ENCODE measurements around the gene CAMTA1. TPM values are rescaled to one million over a fixed set of nuclear protein-coding genes. Genes with fewer than 3 reads are reported as not detected.

Gene CAMTA1
- total RNA-seq, 6 experiments from 2014 or later, result 78.1 to 96.6 (median 86.1) TPM

DNA sequence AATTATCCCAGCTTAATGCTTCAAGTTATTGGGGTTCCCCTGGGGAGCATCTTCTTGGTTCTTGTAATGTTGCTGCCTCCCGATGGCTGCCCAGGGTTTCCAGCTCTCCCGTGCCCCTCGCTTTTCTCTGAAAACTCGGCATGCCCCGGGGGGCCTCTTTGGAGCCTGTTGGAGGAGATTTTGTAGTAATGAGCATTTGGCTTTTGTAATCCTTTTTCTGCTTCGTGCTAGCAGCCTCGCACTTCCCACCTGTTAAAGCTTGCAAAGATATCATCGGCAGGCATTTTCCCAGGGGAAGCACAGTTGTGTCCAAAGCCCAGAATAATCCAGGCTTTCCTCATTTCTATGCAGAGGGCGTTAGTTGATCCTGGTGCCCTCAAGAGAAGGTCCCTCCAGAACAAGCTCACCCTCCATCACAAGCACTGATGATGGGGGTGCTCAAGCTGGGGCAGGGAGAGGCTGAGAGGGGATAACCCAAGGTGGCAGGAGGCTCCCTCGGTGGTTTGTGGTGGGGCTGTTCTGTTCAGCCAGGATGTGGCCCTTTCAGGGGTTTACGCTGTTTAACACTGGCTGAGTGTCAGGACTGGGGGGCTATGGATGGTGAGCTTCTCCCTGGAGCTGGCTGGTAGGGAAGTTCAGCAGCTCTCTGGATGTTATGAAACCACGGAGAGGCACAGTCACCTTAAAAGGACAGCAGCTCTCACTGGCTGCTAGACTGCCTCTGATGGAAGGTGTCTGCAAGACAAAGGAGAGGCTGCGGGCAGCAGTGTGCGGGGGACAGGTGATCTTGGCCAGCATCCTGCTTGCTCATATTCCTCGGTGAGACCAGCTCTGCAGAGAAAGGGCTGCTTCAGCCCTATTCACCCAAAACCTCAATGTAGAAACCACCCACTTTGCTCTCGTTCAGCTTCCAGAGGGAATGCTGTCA, 508.7 kb downstream of the CAMTA1 start:
- Mint-ChIP-seq H3K27me3 (ENCODE audit: insufficient read depth) (no peaks in the 10 kb centered on the region), H3K4me1 (ENCODE audit: low read depth) (peaks cover 53% of the 10 kb centered on the region), H3K36me3 (ENCODE audit: low read depth) (peaks cover 19% of the 10 kb centered on the region), H3K27ac (no peak overlapping the region), H3K9me3 (peaks cover 20% of the 10 kb centered on the region), H3K4me3 (no peak overlapping the region)
- DNase-seq, result no peak
- TF ChIP-seq, protein P1, sequence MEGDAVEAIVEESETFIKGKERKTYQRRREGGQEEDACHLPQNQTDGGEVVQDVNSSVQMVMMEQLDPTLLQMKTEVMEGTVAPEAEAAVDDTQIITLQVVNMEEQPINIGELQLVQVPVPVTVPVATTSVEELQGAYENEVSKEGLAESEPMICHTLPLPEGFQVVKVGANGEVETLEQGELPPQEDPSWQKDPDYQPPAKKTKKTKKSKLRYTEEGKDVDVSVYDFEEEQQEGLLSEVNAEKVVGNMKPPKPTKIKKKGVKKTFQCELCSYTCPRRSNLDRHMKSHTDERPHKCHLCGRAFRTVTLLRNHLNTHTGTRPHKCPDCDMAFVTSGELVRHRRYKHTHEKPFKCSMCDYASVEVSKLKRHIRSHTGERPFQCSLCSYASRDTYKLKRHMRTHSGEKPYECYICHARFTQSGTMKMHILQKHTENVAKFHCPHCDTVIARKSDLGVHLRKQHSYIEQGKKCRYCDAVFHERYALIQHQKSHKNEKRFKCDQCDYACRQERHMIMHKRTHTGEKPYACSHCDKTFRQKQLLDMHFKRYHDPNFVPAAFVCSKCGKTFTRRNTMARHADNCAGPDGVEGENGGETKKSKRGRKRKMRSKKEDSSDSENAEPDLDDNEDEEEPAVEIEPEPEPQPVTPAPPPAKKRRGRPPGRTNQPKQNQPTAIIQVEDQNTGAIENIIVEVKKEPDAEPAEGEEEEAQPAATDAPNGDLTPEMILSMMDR (IDR thresholded peaks at IDR 0.05), result no peak

DNA sequence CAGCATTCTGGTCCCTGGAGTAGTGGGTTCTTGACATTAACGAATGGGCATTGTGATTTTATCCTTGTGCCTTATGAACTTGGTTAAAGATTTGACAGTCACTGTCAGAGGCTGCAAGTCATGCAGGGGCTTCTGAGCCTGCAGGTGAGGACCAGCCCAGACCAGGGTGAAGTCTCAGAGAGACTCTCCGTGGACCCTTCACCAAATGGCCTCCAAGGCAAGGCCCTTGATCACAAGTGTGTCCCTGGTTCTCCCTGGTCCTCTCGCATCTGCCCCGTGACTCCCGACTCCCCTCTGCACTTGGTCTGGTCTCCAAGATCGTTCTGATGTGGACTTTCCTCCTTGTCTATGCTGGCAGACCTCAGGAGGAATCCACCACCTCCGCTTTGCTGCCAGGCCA, 509.4 kb downstream of the CAMTA1 start:
- Mint-ChIP-seq H3K9me3 (peaks cover 17% of the 10 kb centered on the region), H3K27me3 (ENCODE audit: insufficient read depth) (no peaks in the 10 kb centered on the region), H3K36me3 (ENCODE audit: low read depth) (peaks cover 17% of the 10 kb centered on the region), H3K4me3 (no peak overlapping the region), H3K4me1 (ENCODE audit: low read depth) (peaks cover 59% of the 10 kb centered on the region), H3K27ac (no peak overlapping the region)
- TF ChIP-seq, protein P1 (IDR thresholded peaks at IDR 0.05), result no peak
- no peak for DNase-seq

DNA sequence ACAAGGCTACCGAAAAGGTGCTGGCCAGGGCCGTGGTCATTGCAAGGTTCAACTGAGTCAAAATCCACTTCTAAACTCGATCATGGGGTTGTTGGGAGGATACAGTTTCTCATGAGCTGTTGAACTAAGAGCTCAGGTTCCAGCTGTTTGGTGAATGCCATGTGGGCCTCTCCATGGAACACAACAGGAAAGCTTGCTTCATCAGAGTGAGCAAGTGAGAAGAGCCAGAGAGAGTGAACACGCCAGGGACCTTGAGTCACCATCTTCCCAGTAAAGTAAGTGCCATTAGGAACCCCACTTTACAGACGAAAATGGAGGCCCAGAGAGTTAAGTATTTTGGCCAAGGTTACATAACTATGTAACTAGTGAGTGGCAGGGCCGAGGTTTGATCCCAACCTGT, 510.7 kb downstream of the CAMTA1 start:
- Mint-ChIP-seq H3K27ac (no peak overlapping the region), H3K9me3 (peaks cover 17% of the 10 kb centered on the region), H3K4me1 (ENCODE audit: low read depth) (peaks cover 71% of the 10 kb centered on the region), H3K27me3 (ENCODE audit: insufficient read depth) (no peaks in the 10 kb centered on the region), H3K36me3 (ENCODE audit: low read depth) (peaks cover 17% of the 10 kb centered on the region), H3K4me3 (no peak overlapping the region)
- no peak for DNase-seq
- TF ChIP-seq, protein P1 (IDR thresholded peaks at IDR 0.05), result no peak

DNA sequence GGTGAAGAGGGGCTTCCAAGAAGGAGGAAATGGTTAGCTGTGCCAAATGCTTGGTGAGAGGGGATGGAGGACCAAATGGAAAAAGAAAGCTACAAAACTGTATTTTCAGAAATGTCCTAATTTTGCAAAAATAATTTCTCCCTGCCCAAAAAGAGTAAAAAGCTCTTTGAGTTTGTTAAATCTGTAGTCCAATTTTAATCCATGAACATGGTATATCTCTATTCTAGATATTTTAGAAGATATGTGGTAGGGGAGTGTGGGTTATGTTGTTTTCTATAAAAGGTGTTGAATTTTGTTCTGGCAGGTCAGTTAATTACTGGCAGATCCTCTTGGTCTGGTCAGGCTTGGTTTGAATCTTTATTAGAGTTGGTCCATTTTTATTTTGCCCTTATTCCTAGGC, 511.7 kb downstream of the CAMTA1 start:
- no peak overlapping the region for H3K27ac Mint-ChIP-seq
- H3K4me1 Mint-ChIP-seq (ENCODE audit: low read depth), result peaks cover 71% of the 10 kb centered on the region
- H3K27me3 Mint-ChIP-seq (ENCODE audit: insufficient read depth), result no peaks in the 10 kb centered on the region
- TF ChIP-seq, protein P1 (IDR thresholded peaks at IDR 0.05), result no peak
- H3K9me3 Mint-ChIP-seq, result peaks cover 17% of the 10 kb centered on the region
- H3K36me3 Mint-ChIP-seq (ENCODE audit: low read depth), result peaks cover 17% of the 10 kb centered on the region
- H3K4me3 Mint-ChIP-seq, result no peak overlapping the region
- DNase-seq, result no peak

DNA sequence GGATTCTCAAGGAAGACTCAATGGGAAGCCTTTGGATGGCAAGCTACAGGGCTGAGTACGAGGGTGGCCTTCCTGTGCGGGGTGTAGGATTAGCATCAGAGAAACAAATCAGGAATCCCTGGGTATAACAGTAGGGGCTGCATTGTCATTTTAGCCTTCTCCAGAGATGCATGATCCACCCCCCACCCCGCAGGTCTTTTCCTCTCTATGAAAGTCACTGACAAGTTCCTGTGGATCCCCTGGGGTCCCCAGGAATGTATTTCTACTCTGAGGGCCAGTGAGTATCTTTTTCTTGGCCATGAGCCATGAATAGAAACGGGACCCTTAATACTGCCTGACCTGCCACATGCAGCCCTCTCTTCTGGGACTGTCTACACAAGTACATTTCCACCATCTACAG, 512.9 kb downstream of the CAMTA1 start:
- Mint-ChIP-seq H3K4me1 (ENCODE audit: low read depth) (peaks cover 76% of the 10 kb centered on the region), H3K27me3 (ENCODE audit: insufficient read depth) (no peaks in the 10 kb centered on the region; the same call in 1 of the 2 replicates)

More for the DNA sequence above, 512.9 kb downstream of the CAMTA1 start:
- peak overlapping the region; percentile 55; the same call in 1 of the 2 replicates for H3K4me3 Mint-ChIP-seq
- TF ChIP-seq, protein P1 (IDR thresholded peaks at IDR 0.05), result no peak
- peaks cover 17% of the 10 kb centered on the region for H3K9me3 Mint-ChIP-seq
- DNase-seq, result no peak
- peaks cover 17% of the 10 kb centered on the region for H3K36me3 Mint-ChIP-seq (ENCODE audit: low read depth)
- peak overlapping the region; percentile 94 for H3K27ac Mint-ChIP-seq
